Left hindlimb (tissue), 1 donor: Measurements from ENCODE around the gene PA2G4.
A peak's percentile ranks its signal among the peaks of the same experiment; 100 is the strongest.

ENCODE experiments used
- DNase-seq: peaks from one replicate; pipeline ENCODE4 v3.0.0-alpha.2; 2018

PA2G4 gene

DNA sequence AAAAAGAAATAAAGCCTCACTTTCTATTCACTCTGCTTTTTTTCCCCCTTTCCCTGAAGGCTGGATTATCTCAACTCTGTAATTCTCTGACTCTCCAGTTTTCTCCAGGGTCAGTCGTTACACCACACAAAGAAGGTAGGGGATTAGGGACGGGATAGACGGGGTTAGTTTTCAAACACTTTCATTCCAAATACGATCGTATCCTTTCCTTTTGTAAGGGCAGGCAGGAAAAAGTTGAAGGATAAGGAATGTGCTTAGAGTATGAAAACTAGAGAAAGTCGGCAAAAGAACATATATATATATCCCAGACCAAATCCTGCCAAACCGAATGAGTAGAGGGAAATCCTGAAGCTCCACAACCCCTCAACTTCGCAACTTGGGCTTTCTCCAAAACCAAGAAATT, 23.1 kb downstream of the PA2G4 start:
- DNase-seq = no peak

DNA sequence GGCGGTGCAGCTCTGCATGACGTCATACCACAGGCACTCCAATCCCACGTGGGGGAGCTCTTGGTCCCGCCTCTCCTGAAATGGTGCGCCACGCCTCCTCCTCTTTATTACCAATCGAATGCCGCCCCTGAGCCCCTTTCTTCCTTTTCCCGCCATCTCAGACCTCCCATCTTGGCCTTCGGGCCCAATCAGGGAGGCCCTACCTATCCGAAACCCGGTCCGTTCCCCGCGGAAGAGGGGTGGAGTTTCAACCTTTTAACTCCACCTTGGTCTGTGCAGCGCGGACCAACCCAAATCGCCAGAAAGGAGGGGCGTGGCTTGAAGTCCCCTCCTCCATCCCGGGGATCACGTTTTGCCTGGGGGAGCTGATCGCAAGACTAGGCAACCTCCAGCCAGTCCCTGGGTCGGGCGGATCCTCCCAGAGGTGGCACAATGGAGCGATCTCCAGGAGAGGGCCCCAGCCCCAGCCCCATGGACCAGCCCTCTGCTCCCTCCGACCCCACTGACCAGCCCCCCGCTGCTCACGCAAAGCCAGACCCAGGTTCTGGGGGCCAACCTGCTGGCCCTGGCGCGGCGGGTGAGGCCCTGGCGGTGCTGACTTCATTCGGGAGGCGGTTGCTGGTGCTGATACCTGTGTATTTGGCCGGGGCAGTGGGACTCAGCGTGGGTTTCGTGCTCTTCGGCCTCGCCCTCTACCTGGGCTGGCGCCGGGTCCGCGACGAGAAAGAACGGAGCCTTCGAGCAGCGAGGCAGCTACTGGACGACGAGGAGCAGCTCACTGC, 23.7 kb downstream of the PA2G4 start, which contains the start of gene ESYT1:
Gene ESYT1, plus strand, starts transcription at position 380 of the 782 bp plus-strand sequence. Its CDS starts 53 bp downstream, at position 433.
- peak; percentile 99 for DNase-seq

DNA sequence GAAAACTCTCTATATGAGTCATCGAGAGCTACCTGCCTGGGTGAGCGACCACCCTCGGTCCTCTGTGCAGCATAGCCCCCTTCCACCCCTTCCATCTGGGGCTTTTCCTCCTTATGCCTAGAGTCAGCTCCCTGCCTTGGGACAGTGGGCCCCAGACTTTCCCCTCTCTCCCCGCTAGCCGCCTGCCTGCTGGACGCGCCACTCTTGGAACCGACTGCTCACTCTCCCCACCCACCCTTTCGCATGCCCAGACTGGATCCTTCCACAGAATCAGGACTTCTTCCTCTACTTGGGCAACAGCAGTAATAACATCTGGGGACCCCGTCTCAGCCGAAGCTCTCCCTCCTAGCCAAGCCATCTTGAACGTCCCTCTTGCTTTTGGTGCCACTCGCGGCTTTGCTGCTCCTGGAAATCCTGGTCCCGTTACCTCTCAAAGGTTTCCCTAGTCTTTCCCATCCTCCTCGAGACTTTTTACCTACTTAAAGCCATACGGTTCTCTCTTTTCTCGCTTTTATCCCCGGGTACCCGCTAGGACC, 24.4 kb downstream of the PA2G4 start:
- DNase-seq = no peak

DNA sequence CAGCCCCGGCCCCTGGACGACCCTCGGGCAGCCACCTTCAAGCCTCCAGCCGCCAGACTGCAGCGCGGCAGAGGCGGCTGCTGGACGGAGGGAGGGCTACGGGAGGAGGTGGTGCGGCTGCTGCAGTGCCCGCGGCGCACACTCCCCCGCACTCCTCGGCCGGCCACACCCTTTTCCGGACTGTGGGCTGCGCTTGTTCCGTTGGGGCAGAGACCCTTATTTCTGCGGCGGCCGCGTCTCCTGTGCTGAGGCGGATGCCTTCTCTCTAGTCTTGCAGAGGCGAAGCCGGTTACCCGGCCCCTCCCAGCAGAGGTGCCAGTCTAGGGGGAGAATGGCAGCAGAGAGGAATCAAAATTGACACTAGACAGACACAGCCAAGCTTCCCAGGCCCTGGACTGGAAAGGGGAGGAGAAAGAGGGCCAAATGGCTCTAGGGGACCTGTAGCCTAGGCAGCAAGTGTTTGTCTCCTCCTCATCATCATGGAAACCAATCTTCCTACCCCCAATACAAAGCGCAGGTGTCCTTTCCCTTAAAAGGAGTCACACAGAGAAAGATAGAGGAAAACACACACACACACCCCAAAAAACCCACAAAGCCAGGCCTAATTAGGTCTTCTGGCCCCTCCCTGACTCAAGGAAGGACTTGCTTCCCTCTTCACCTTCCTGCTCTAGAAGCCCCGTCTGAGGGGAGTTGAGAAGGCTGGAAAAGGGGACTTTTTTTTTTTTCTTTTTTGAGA, 25.0 kb downstream of the PA2G4 start:
- peak; percentile 73 for DNase-seq

DNA sequence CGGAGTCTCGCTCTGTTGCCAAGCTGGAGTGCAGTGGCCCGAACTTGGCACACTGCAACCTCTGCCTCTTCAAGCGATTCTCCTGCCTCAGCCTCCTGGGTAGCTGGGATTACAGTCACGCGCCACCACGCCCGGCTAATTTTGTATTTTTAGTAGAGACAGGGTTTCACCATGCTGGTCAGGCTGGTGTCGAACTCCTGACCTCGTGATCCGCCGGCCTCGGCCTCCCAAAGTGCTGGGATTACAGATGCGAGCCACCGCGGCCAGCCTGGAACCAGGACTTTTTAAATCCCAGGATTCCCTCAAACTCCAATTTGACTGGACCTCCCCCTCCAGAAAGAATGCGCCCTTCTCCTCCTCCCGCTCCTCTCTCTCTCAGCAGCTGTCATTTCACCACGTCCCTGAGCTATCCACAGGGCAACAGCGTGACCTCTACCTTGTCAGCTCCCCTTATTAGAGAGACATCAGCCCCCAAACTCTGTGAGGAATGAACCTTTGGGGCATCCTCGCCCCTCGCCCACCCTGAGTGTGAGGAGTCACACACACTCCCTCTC, 25.7 kb downstream of the PA2G4 start:
- no peak for DNase-seq

DNA sequence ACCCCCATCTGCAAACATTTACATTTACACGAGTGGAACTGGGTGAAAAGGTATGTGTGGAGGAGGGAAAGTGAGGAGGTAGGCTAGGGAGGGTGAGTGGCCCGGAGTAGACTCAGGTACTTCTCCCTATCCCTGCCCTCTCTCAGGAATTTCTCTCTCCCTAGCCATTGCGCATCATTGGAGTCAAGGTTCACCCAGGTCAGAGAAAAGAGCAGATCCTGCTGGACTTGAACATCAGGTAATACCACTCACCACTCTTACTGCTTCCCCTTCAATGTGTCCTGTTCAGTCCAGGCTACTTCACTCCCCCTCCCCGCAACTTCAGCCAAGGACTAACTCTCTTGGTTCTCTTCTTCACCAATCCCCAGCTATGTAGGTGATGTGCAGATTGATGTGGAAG, 26.5 kb downstream of the PA2G4 start:
- no peak for DNase-seq

DNA sequence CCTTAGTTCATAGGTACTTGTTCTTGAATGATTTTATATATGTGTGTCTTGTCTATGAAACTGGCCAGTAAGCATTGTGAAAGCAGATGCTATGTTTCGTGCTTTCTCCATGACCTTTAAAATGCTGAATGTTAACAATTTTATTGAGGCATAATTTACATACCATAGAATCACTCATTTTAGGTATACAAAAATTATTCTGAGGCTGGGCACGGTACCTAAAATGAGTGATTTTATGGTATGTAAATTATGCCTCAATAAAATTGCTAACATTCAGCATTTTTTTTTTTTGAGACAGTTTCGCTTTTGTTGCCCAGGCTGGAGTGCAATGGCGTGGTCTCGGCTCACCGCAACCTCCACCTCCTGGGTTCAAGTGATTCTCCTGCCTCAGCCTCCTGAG, 30.5 kb downstream of the PA2G4 start:
- DNase-seq = no peak

DNA sequence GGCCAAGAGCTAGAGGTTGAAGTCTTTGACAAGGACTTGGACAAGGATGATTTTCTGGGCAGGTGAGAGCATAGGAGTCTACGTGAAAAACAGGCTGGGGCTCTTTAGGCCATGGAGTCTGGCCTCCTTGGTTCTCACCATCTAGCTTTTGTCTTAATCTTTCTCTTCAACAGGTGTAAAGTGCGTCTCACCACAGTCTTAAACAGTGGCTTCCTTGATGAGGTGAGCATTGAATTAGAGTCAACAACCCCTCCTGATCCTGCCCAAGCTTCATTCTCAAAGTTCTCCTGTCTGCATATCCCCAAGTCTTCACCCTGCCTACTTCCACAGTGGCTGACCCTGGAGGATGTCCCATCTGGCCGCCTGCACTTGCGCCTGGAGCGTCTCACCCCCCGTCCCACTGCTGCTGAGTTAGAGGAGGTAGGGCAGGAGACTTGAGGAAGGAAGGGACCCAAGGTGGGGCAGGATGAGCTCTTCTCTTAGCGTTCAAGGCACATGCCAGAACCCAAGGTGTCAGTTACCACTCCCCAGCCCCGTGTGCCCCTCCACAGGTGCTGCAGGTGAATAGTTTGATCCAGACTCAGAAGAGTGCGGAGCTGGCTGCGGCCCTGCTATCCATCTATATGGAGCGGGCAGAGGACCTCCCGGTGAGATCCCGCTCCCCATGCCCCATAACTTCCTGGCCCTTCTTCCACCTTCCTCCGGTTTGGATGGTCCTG, 33.7 kb downstream of the PA2G4 start:
- no peak for DNase-seq

DNA sequence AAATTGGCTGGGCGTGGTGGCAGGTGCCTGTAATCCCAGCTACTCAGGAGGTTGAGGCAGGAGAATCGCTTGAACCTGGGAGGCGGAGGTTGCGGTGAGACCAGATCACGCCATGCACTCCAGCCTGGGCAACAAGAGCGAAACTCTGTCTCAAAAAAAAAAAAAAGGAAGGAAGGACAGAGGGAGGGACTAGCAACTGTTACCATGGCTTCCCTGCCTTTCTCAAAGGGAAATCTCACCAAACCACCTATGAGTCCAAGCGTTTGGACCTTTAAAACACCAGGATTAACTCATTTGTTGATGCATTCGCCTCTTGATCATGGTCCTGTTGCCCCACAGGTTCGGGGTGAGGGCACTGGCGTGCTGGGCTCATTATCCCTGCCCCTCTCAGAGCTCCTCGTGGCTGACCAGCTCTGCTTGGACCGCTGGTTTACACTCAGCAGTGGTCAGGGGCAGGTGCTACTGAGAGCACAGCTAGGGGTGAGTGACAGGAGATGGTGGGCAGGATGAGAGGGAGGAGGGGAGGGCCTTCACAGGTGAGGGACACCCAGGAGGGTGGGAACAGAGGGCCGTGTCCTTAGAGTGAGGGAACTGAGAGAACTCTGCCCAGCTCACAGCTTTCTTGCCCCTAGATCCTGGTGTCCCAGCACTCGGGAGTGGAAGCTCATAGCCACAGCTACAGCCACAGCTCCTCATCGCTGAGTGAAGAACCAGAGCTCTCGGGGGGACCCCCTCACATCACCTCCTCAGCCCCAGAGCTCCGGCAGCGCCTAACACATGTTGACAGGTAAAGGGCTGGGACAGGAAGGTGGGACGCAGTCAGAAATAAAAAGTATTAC, 37.8 kb downstream of the PA2G4 start:
- no peak for DNase-seq

DNA sequence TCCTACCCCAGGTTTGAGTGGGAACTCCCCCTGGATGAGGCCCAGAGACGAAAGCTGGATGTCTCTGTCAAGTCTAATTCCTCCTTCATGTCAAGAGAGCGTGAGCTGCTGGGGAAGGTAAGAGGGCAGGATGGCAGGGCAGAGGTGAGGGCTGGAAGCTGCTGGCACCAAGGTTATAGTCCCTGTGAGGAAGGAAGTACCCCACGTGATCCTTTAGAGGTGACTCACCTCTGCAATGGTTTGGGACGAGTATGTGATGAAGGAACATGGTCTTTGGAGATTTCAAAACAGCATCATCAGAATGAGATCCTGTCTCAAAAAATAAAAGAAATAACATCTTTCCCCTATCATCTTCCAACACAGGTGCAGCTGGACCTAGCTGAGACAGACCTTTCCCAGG, 38.9 kb downstream of the PA2G4 start:
- DNase-seq = no peak

DNA sequence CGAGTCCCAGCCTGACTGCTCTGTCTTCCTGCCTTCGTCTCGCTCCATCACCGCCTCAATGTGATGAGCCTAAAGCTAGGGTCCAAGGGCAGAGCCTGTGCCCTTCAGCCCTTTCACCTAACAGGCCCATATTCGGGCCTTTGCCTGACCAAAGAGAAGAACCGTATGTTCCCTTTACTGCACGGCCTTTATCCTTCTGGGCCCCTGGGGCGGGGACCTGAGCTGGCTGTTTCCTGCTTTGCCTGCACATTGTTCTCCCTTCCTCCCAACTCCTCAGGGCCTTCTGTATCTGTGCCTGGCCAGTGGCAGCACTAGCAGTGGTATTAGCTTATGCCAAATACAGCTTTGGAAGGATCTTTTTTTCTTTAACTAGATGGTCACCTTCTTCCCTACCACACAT, 39.5 kb downstream of the PA2G4 start:
- DNase-seq = no peak

DNA sequence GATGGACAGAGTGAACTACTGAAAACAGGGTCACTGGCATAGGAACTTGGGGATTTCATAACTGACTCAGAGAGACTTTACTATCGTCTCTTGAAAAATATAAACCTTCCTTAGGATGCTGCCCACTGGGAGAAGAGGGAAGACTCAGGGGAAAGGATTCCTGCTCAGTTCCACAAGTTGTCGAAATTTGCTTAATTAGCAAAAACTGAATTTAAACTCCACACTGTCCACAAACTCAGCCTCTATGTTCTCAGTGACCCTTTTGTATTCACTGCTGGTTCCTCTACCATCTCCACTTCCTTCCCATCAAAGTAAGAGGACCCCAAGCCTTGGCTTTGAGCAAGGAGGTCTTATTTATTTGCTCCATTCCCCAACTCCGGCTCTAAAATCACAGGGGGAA, 40.9 kb downstream of the PA2G4 start:
- no peak for DNase-seq

DNA sequence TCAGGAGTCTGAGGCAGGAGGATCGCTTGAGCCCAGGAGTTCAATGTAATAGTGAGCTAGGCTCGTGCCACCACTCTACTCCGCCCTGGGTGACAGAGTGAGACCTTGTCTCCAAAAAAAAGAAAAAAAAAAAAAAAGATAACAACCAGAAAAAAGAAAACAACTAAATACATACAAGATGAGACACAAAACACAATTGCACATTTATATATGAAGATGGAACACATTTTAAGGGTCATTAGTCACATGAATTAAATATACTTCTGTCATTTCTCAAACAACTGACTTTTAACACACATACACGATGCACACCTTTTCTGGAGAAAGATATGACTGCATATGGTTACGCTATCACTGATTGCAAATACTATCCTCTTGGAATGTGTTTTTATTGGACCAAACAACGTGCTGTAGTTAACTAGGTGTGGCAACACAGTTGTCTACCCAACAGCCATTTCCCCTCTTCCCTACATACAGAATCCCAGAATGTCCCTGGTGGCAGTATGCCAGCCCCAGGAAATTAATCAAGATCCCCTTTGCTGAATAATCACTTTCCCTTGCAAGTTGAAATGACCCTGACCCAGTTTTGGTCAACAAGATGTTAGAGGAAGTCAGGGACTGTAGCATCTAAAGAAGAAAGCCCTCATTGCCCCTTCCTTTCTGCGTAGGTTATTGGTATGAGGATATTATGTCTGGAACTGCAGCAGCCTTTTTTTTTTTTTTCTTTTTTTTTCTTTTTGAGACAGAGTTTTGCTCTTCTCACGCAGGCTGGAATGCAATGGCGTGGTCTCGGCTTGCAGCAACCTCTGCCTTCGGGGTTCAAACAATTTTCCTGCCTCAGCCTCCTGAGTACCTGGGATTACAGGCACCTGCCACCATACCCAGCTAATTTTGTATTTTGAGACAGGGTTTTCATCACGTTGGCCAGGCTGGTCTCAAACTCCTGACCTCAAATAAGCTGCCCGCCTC, 42.4 kb downstream of the PA2G4 start:
- no peak for DNase-seq

DNA sequence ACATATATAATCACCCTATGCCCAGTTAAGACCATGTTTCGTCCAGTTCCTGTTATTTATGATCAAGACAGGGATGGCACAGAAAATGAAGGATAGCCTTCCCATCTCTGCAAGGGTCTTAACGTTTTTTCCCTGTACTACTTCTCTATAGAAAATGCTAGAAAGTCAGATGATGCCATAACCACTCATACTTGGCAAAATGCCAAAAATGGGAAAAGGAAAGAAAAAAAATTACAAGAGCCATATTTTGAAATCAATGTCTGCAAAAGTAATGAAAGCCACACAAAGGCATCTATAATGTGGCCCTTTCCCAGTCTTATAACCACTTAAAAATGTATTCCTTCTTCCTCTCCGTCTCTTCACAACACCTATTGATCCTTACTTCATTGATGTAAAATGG, 46.2 kb downstream of the PA2G4 start:
- no peak for DNase-seq

DNA sequence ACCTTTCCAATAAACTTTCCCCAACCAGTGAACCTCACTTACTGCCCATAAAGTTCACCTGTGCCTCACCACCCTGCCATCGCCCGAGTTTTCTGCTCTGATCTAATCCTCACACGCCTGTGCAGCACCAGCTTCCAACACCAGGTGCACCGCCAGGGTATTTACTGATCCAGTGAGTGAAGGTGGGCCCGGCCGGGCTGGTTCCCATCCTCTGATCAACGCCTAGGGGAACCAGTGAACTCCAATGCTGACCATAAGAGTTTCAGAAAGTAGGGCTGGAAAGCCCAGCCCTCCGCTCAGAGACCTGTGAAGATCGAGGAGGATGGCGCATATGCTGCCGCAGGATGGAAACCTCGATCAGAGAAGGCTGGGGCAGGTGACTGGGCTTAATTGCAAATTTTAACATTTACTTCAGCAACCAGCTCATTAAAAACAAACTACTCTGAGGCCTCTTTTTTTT, 47.3 kb downstream of the PA2G4 start:
- no peak for DNase-seq

DNA sequence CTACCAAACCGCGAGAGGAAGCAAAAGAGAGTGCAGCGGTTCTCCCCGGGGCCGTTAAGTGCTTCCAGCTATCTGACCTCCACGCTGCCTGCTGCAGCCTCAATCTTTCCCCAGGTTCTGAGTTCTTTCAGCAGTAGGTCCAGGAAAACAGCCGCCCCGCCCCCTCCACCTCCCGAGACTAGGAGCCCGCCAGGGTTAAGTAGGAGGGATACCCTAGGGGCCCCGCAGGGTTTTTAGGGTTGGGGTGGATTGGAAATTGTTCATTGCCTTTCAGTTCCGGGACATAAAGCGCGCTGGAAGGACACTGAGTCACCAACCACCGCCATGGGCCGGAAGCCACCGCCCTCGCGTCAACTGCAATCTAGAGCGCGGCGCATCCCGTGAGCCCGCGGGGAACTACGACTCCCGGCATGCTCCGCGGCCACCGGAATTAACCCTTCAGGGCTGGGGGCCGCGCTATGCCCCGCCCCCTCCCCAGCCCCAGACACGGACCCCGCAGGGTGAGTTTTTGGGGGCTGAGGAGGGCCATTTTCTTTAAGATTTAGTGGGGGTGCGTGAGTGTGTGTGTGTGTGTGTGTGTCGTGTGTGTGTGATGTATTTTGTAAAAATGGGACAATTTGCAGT, 47.9 kb downstream of the PA2G4 start, which contains the start of gene MYL6B:
Gene MYL6B, plus strand, starts transcription at position 456 of the 624 bp plus-strand sequence. CDS start 1,332 bp downstream, outside the sequence.
- peak; percentile 93 for DNase-seq

DNA sequence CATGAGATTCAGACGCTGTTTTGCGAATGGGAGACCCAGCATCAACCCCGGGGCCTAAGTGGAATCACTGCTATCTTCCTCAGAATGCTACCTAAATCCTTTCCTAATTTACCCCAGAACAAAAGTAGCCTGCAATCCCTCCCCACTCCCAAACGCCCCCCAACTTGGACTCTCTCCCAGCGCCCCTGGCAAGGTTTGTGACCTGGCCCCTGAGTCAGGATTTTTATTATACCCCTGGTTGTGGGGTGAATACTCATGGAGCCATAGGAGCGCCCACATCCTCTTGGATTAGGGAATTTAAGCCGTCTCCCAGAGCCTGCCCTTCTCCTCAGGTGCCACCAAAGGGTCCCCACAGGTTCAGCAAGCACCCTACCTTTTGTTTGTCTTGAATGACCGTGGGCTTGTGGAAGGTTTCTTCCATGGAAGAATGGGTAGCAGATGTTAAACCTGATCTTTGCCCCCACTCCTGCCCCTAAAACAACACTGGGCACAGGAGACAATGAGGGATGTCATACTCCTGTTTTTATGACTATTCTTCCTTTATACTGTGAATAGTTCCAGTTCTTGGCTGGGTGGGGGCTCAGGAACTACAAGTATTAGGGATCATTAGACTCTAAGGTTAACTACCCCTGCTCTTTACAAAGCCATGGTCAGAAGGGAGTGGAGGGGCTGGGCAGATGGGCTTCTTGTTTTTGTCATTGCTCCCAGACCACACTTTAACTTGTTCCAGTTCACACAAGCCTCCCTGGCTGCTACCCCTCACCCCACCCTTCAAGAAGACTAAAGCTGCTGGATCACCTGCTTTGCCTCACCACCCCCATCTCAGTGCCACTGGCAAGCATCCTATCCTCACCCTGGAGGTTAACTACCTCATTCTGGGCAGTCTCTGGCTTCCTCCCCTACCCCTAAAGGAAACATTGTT, 48.7 kb downstream of the PA2G4 start:
- no peak for DNase-seq

DNA sequence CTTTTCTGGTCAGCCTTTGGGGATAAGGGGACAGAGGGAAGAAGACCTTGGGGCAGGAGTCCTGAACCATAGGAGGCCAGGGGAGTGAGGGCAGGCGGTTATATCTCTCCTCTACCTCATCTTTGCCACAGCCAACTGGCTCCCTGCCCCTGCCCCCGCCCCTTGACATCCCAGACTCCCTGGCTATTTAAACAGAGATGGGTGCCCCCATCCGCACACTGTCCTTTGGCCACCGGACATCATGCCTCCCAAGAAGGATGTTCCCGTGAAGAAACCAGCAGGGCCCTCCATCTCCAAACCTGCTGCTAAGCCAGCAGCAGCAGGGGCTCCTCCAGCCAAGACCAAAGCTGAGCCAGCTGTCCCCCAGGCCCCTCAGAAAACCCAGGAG, 49.3 kb downstream of the PA2G4 start:
- DNase-seq = no peak

DNA sequence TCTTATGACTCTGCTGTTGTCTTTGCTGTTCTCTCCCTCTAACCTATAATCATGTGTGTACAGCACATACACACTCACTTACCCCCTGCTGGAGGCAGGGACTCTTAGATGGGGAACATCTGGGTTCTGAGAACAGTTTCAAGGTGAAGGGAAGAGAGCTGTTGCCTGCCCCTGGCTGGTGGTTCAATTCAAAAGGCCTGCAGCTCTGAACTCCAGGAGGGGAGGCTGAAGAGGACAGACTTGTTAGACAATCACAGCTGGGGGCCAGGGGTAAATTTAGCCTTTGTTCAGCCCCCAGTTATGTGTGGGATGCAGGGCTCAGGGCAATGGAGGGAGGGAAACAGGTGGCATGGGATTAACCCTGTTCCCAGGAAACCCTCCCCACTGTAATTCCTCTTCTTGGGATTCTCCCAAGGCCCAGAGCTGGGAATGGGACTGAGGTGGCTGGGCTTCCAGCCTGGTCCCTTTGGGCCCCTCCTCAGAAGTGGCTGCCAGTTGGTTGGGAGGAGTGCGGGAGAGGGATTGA, 50.0 kb downstream of the PA2G4 start:
- no peak for DNase-seq
